OCI-LY1 (cell line): ENCODE measurements around the gene GRHPR.
"Not testable (repeated sequence)": the region's sequence is repeated elsewhere in the genome, so short reads cannot be mapped to it uniquely, and the experiment has no call there.

Source experiments
- CTCF ChIP-seq: fragments of 200-600 bp; sonication (generic), shearing (Covaris generic); IDR thresholded peaks from 2 replicates; pipeline ENCODE4 v1.5.1; 2017; ENCODE audit warnings: mild to moderate bottlenecking, antibody characterized with exemption, low read length, moderate library complexity, mixed read lengths
- EZH2 ChIP-seq: fragments of 200-600 bp; sonication (generic), shearing (Covaris generic); IDR thresholded peaks from 2 replicates; pipeline ENCODE4 v1.8.0; 2017; ENCODE audit warnings: borderline replicate concordance, mixed run types, mild to moderate bottlenecking, antibody characterized with exemption, low read length, moderate library complexity, mixed read lengths

- not testable (repeated sequence) for TF ChIP-seq CTCF, EZH2
These were observed 54.9 kb downstream of the GRHPR start for GRCh38 chr9:37477443-37477842.
